Right atrium auricular region (tissue), 2 donors: ENCODE data around the gene CDK6. TPM values are rescaled to one million over a fixed set of nuclear protein-coding genes. Genes with fewer than 3 reads are reported as not detected.

ENCODE experiments used
- DNase-seq: peaks from one replicate; pipeline ENCODE4 v3.0.0-alpha.2; 2019; ENCODE audit warnings: low spot score
- H3K27ac ChIP-seq, 2 donors: fragments of 200-600 bp; sonication (generic); 1 replicate in 1 of 2; 2 replicates in 1 of 2; pipeline ENCODE4 v1.5.1; 2016 to 2019
- H3K27me3 ChIP-seq, 2 donors: fragments of 200-600 bp; sonication (generic); one replicate each; pipeline versions ENCODE4 v1.5.1 to v1.6.0; 2017 to 2019
- H3K36me3 ChIP-seq: fragments of 200-600 bp; sonication (generic); one replicate; pipeline ENCODE4 v1.5.1; 2016
- H3K4me1 ChIP-seq, 2 donors: fragments of 200-600 bp; sonication (generic); one replicate each; pipeline versions ENCODE4 v1.5.1 to v1.6.0; 2017 to 2019
- H3K4me3 ChIP-seq, 2 donors: fragments of 200-600 bp; sonication (generic); 1 replicate in 1 of 2; 2 replicates in 1 of 2; pipeline ENCODE4 v1.5.1; 2017 to 2019; ENCODE audit warnings: mild to moderate bottlenecking in 1 of 2, moderate library complexity in 1 of 2
- H3K9me3 ChIP-seq, 2 donors: fragments of 200-600 bp; sonication (generic); one replicate each; pipeline ENCODE4 v1.5.1; 2019
- CTCF ChIP-seq, 2 donors: fragments of 200-600 bp; sonication (generic); IDR thresholded peaks; one replicate each; pipeline ENCODE4 v1.5.1; 2019; ENCODE audit warnings: antibody characterized with exemption in 2 of 2
- total RNA-seq, 2 donors: library from RNA; depleted of rRNA; stranded (reverse); fragments of >200 nt; gene quantifications; one replicate each; pipeline ENCODE4 v1.1.0, GENCODE V29; 2016

CDK6 gene
- total RNA-seq, 2 donors from 2014 or later = 10.6 to 12.4 TPM

DNA sequence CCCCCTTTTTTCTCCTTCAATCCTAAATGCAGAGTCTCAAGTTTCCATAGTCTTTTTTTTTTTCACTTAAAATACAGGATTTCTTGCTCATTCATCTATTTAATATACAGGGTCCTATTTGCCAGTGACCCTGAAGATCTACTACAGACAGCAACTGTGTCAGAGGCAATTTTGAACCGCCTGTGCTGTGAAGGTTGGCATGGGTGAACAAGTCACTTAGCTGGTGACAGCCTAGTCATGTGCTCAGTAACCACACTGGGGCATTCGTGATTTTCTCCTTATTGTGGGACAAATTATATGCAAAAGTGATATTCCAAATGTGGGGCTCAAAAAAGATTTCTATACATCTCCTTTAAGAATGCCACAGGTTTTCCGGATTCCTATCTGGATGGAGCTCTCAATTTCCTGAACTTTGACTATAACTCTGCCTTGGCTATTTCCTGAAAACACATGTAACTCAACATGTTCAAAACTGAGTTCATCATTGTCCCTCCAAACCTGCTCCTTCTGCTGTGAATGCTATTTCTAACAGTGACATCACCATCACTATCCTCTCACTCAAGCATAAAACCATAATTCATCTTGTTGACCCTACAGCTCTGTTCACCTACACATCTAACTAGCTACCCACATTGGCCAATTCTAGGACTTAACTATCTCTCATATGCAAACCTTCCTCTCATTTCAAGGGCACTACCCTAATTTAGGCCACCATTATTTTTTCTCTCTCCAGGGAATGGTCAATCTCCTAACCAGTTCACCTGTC is 36.7 kb downstream of the CDK6 start:
- DNase-seq = no peak
- no peaks in the 10 kb centered on the region for H3K9me3 ChIP-seq
- H3K36me3 ChIP-seq = no peaks in the 10 kb centered on the region
- no peak for TF ChIP-seq CTCF (IDR thresholded peaks at IDR 0.05)
- H3K4me3 ChIP-seq = no peak overlapping the region
- H3K4me1 ChIP-seq = peaks cover 0 to 45% of the 10 kb centered on the region in 2 donors
- H3K27ac ChIP-seq = no peak overlapping the region
- no peaks in the 10 kb centered on the region for H3K27me3 ChIP-seq

GRCh38 chr7:92798517-92799249 is 37.7 kb downstream of the CDK6 start:
- no peaks in the 10 kb centered on the region for H3K27me3 ChIP-seq
- no peak for TF ChIP-seq CTCF (IDR thresholded peaks at IDR 0.05)
- peak overlapping the region in 1 of 2 donors; percentile 20 for H3K27ac ChIP-seq
- H3K9me3 ChIP-seq = no peaks in the 10 kb centered on the region
- peaks cover 0 to 54% of the 10 kb centered on the region in 2 donors for H3K4me1 ChIP-seq
- H3K36me3 ChIP-seq = no peaks in the 10 kb centered on the region
- DNase-seq = no peak
- no peak overlapping the region for H3K4me3 ChIP-seq

DNA sequence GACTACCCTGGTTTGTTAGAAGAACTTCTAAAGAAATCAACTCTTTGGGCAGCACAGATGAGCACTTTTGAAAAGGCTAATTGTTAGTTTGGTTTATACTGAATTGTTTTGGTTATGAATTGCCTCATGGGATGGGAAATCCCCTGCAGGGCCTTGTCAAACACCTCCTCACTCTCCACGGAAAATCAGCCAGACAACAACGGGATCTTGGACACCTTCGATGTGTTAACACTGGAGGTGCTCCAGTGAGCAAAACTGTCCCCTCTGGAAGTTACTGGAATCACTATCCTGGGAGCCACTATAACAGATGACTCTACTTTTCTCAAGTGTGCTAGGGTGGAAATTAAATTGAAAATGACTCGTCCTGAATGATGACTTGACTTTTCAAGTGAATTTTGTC is 38.7 kb downstream of the CDK6 start:
- TF ChIP-seq CTCF (IDR thresholded peaks at IDR 0.05) = peak in 1 of 2 donors; percentile 18
- Histone ChIP-seq H3K27ac (peak overlapping the region; percentile 44 to 56), H3K9me3 (no peaks in the 10 kb centered on the region), H3K27me3 (no peaks in the 10 kb centered on the region), H3K4me1 (peaks cover 0 to 55% of the 10 kb centered on the region in 2 donors), H3K36me3 (no peaks in the 10 kb centered on the region), H3K4me3 (no peak overlapping the region)
- DNase-seq = no peak

DNA sequence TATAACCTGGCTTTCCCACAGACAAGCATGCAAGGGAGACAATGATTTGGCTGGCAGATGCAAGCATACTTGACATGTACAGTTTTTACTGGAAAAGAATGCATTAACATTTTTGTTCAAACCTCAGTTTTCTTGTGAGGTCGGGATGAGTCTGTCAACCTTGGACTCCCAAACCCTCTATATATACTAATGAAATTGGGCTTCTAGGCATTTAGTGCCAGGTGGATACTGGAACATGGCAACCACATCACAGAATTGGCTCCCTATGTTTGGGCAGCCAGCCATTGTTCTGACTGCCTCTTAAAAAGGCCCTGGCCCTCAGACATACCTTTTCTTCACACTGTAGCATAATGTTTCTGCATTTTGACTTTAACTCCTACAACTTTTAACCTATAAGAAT is 39.1 kb downstream of the CDK6 start:
- H3K4me1 ChIP-seq = peaks cover 0 to 55% of the 10 kb centered on the region in 2 donors

GRCh38 chr7:92794831-92795230 is 41.5 kb downstream of the CDK6 start:
- no peak for DNase-seq
- Histone ChIP-seq H3K4me3 (no peak overlapping the region), H3K27ac (no peak overlapping the region), H3K9me3 (no peaks in the 10 kb centered on the region), H3K27me3 (no peaks in the 10 kb centered on the region), H3K36me3 (no peaks in the 10 kb centered on the region), H3K4me1 (peaks cover 0 to 66% of the 10 kb centered on the region in 2 donors)
- no peak for TF ChIP-seq CTCF (IDR thresholded peaks at IDR 0.05)

More for the DNA sequence above, 39.1 kb downstream of the CDK6 start:
- Histone ChIP-seq H3K9me3 (no peaks in the 10 kb centered on the region), H3K27ac (peak overlapping the region; percentile 44 to 56), H3K27me3 (no peaks in the 10 kb centered on the region), H3K4me3 (no peak overlapping the region), H3K36me3 (no peaks in the 10 kb centered on the region)
- DNase-seq = no peak
- no peak for TF ChIP-seq CTCF (IDR thresholded peaks at IDR 0.05)
